Progenitor cell of endocrine pancreas (in vitro differentiated cells): Measurements from ENCODE around the gene SNTG2. TPM values are rescaled to one million over a fixed set of nuclear protein-coding genes. Genes with fewer than 3 reads are reported as not detected.

Experiments
- DNase-seq: peaks from one replicate; pipeline ENCODE4 v3.0.0; 2021; ENCODE audit warnings: low spot score; ENCODE audit not compliant: unreplicated experiment
- H3K27ac Mint-ChIP-seq: 2 replicates; pipeline ENCODE4 v1.8.0; 2021; ENCODE audit warnings: mild to moderate bottlenecking, moderate library complexity, mixed read lengths
- H3K27me3 Mint-ChIP-seq: 2 replicates; pipeline ENCODE4 v1.8.0; 2021; ENCODE audit warnings: mixed read lengths
- H3K36me3 Mint-ChIP-seq: 2 replicates; pipeline ENCODE4 v1.8.0; 2022; ENCODE audit warnings: mixed read lengths; ENCODE audit not compliant: insufficient read depth
- H3K4me1 Mint-ChIP-seq: 2 replicates; pipeline ENCODE4 v1.8.0; 2021; ENCODE audit warnings: low read depth, mixed read lengths
- H3K4me3 Mint-ChIP-seq: 2 replicates; pipeline ENCODE4 v1.8.0; 2021; ENCODE audit warnings: low read depth, mild to moderate bottlenecking, moderate library complexity, mixed read lengths
- H3K9me3 Mint-ChIP-seq: 2 replicates; pipeline ENCODE4 v1.8.0; 2021; ENCODE audit warnings: low read depth, mixed read lengths
- CTCF ChIP-seq: fragments of 200-600 bp; sonication (generic); IDR thresholded peaks from one replicate; pipeline ENCODE4 v1.5.0; 2021; ENCODE audit warnings: antibody characterized with exemption, mild to moderate bottlenecking; ENCODE audit not compliant: unreplicated experiment
- total RNA-seq: library from RNA; stranded (reverse); gene quantifications from 2 replicates; pipeline ENCODE4 v1.2.1, GENCODE V29; 2021

SNTG2 gene
- total RNA-seq, 1 donor from 2014 or later: 0.50 TPM

GRCh38 chr2:961786-962185 is 11.1 kb downstream of the SNTG2 start:
- H3K4me1 Mint-ChIP-seq: peaks cover 1% of the 10 kb centered on the region
- TF ChIP-seq CTCF: no peak
- no peaks in the 10 kb centered on the region for H3K36me3 Mint-ChIP-seq
- H3K9me3 Mint-ChIP-seq: no peaks in the 10 kb centered on the region
- H3K4me3 Mint-ChIP-seq: no peak overlapping the region
- peaks cover 21% of the 10 kb centered on the region for H3K27me3 Mint-ChIP-seq
- no peak for DNase-seq
- H3K27ac Mint-ChIP-seq: no peak overlapping the region

- DNase-seq: no peak
- no peak for TF ChIP-seq CTCF
- no peaks in the 10 kb centered on the region for H3K36me3 Mint-ChIP-seq
Measured at GRCh38 chr2:963876-964275, 13.2 kb downstream of the SNTG2 start.

GRCh38 chr2:964562-964961 is 13.9 kb downstream of the SNTG2 start:
- TF ChIP-seq CTCF: no peak
- H3K4me3 Mint-ChIP-seq: no peak overlapping the region
- H3K36me3 Mint-ChIP-seq: no peaks in the 10 kb centered on the region
- H3K27me3 Mint-ChIP-seq: peaks cover 10% of the 10 kb centered on the region
- H3K9me3 Mint-ChIP-seq: peaks cover 12% of the 10 kb centered on the region
- no peak for DNase-seq
- no peaks in the 10 kb centered on the region for H3K4me1 Mint-ChIP-seq
- no peak overlapping the region for H3K27ac Mint-ChIP-seq

More at GRCh38 chr2:963876-964275, 13.2 kb downstream of the SNTG2 start:
- Mint-ChIP-seq H3K27ac (no peak overlapping the region), H3K27me3 (peaks cover 10% of the 10 kb centered on the region), H3K4me1 (no peaks in the 10 kb centered on the region), H3K9me3 (peaks cover 11% of the 10 kb centered on the region), H3K4me3 (no peak overlapping the region)

- no peaks in the 10 kb centered on the region for H3K4me1 Mint-ChIP-seq
- H3K9me3 Mint-ChIP-seq: peaks cover 16% of the 10 kb centered on the region
- no peak overlapping the region for H3K4me3 Mint-ChIP-seq
- no peak overlapping the region for H3K27ac Mint-ChIP-seq
- no peaks in the 10 kb centered on the region for H3K36me3 Mint-ChIP-seq
- DNase-seq: no peak
- no peak for TF ChIP-seq CTCF
- H3K27me3 Mint-ChIP-seq: peaks cover 7% of the 10 kb centered on the region
Measured at GRCh38 chr2:965640-966147, 15.0 kb downstream of the SNTG2 start.

- no peak overlapping the region for H3K4me3 Mint-ChIP-seq
- H3K27ac Mint-ChIP-seq: no peak overlapping the region
- H3K36me3 Mint-ChIP-seq: no peaks in the 10 kb centered on the region
- H3K27me3 Mint-ChIP-seq: no peaks in the 10 kb centered on the region
- H3K4me1 Mint-ChIP-seq: no peaks in the 10 kb centered on the region
- no peak for DNase-seq
- no peak for TF ChIP-seq CTCF
- peaks cover 12% of the 10 kb centered on the region for H3K9me3 Mint-ChIP-seq
Measured at GRCh38 chr2:973129-973528, 22.5 kb downstream of the SNTG2 start.
